CD14-positive monocyte (primary cell): ENCODE results near the gene NR2E1. TPM values are rescaled to one million over a fixed set of nuclear protein-coding genes. Genes with fewer than 3 reads are reported as not detected.

Source experiments
- DNase-seq, 3 donors: peaks; one replicate each; pipeline ENCODE4 v3.0.0-alpha.2; 2011 to 2022
- H2AFZ ChIP-seq: 2 replicates; pipeline ENCODE4 v1.6.0; 2012; ENCODE audit warnings: mild to moderate bottlenecking, low read depth, low read length, inconsistent platforms; ENCODE audit not compliant: insufficient read depth, poor library complexity, severe bottlenecking
- H3K27ac ChIP-seq, 2 donors: 1 replicate in 1 of 2; 2 replicates in 1 of 2; pipeline ENCODE4 v1.5.1; 2012 to 2013; ENCODE audit warnings: low read length in 2 of 2, control low read depth in 1 of 2, inconsistent platforms in 1 of 2, low read depth in 1 of 2, mild to moderate bottlenecking in 1 of 2
- H3K27me3 ChIP-seq, 2 donors: one replicate each; pipeline versions ENCODE4 v1.6.0 to v1.6.1; 2011 to 2013; ENCODE audit warnings: low read length in 2 of 2; ENCODE audit not compliant: control insufficient read depth in 2 of 2, insufficient read depth in 2 of 2
- H3K36me3 ChIP-seq, 2 donors: replicated peaks in 1 of 2; 1 replicate in 1 of 2; 2 replicates in 1 of 2; pipeline versions ENCODE4 v1.5.1 to v1.6.1; 2012 to 2013; ENCODE audit warnings: low read length in 2 of 2, control low read depth in 1 of 2, inconsistent platforms in 1 of 2, mild to moderate bottlenecking in 1 of 2; ENCODE audit not compliant: insufficient read depth in 2 of 2, control insufficient read depth in 1 of 2
- H3K4me1 ChIP-seq, 2 donors: 1 replicate in 1 of 2; 2 replicates in 1 of 2; pipeline versions ENCODE4 v1.5.1 to v1.6.1; 2012 to 2013; ENCODE audit warnings: low read length in 2 of 2, control low read depth in 1 of 2, inconsistent platforms in 1 of 2, mild to moderate bottlenecking in 1 of 2, moderate library complexity in 1 of 2; ENCODE audit not compliant: insufficient read depth in 2 of 2, control insufficient read depth in 1 of 2
- H3K4me2 ChIP-seq: replicated peaks from 2 replicates; pipeline ENCODE3; 2012; ENCODE audit warnings: low read length, moderate library complexity, mild to moderate bottlenecking; ENCODE audit not compliant: poor library complexity, severe bottlenecking; ENCODE audit errors: extremely low read depth
- H3K4me3 ChIP-seq, 3 experiments: fragments of 200-600 bp in 1 of 3; sonication (generic) in 1 of 3; replicated peaks in 1 of 3; 1 replicate in 2 of 3; 2 replicates in 1 of 3; pipeline ENCODE4 v1.5.1; 2011 to 2013; ENCODE audit warnings: low read length in 3 of 3, mild to moderate bottlenecking in 3 of 3, control low read depth in 2 of 3, low read depth in 2 of 3, inconsistent platforms in 1 of 3, moderate library complexity in 1 of 3
- H3K79me2 ChIP-seq: 2 replicates; pipeline ENCODE4 v1.6.0; 2012; ENCODE audit warnings: mild to moderate bottlenecking, control low read depth, inconsistent platforms, low read length, moderate library complexity; ENCODE audit not compliant: insufficient read depth
- H3K9ac ChIP-seq: 2 replicates; pipeline ENCODE4 v1.6.0; 2017; ENCODE audit warnings: low read length, mild to moderate bottlenecking; ENCODE audit not compliant: insufficient read depth, poor library complexity, severe bottlenecking
- H3K9me3 ChIP-seq, 2 donors: replicated peaks in 1 of 2; 1 replicate in 1 of 2; 2 replicates in 1 of 2; pipeline versions ENCODE4 v1.5.1 to v1.6.1; 2012 to 2013; ENCODE audit warnings: low read length in 2 of 2, control low read depth in 1 of 2; ENCODE audit not compliant: control insufficient read depth in 1 of 2, insufficient read depth in 1 of 2
- H4K20me1 ChIP-seq: 2 replicates; pipeline ENCODE4 v1.6.0; 2012; ENCODE audit warnings: mild to moderate bottlenecking, low read length, control low read depth, moderate library complexity; ENCODE audit not compliant: insufficient read depth
- H3K27ac Mint-ChIP-seq, 7 donors: one replicate each; pipeline ENCODE4 v1.8.0; 2020; ENCODE audit warnings: mild to moderate bottlenecking in 7 of 7, mixed read lengths in 7 of 7, moderate library complexity in 6 of 7, inconsistent platforms in 2 of 7
- H3K27me3 Mint-ChIP-seq, 3 donors: one replicate each; pipeline ENCODE4 v1.8.0; 2021 to 2022; ENCODE audit warnings: low read depth in 3 of 3, mild to moderate bottlenecking in 3 of 3, mixed read lengths in 3 of 3, moderate library complexity in 3 of 3, inconsistent platforms in 1 of 3
- H3K36me3 Mint-ChIP-seq, 2 donors: one replicate each; pipeline ENCODE4 v1.8.0; 2020; ENCODE audit warnings: mixed read lengths in 2 of 2, inconsistent platforms in 1 of 2, mild to moderate bottlenecking in 1 of 2
- H3K4me1 Mint-ChIP-seq: one replicate; pipeline ENCODE4 v1.8.0; 2020; ENCODE audit warnings: mild to moderate bottlenecking, mixed read lengths
- H3K4me3 Mint-ChIP-seq, 2 donors: one replicate each; pipeline ENCODE4 v1.8.0; 2020; ENCODE audit warnings: mild to moderate bottlenecking in 2 of 2, mixed read lengths in 2 of 2, moderate library complexity in 1 of 2
- H3K9me3 Mint-ChIP-seq, 7 donors: one replicate each; pipeline ENCODE4 v1.8.0; 2020 to 2022; ENCODE audit warnings: mixed read lengths in 7 of 7, mild to moderate bottlenecking in 6 of 7, moderate library complexity in 6 of 7, inconsistent platforms in 2 of 7
- CTCF ChIP-seq: fragments of 200-600 bp; IDR thresholded peaks from one replicate; pipeline ENCODE4 v1.8.0; 2022; ENCODE audit warnings: antibody characterized with exemption, mild to moderate bottlenecking
- WGBS: methylation state at CpG from one replicate; pipeline ENCODE4 v1.1.5; 2013; ENCODE audit warnings: missing lambda C conversion rate; ENCODE audit not compliant: insufficient coverage; 5-methylcytosine and 5-hydroxymethylcytosine counted together
- intact Hi-C, 2 donors: fragments of 100-400 bp; cut with micrococcal nuclease; formaldehyde crosslinking; loops; one replicate each; pipeline versions ENCODE4 v1.15.0 to v1.15.1; 2023
- polyA plus RNA-seq, 3 donors: library from polyadenylated mRNA; depleted of rRNA in 1 of 3; unstranded in 2 of 3; stranded (reverse) in 1 of 3; fragments of 300-500 nt in 2 of 3; fragments of >200 nt in 1 of 3; fragmentation: Illumina TruSeq in 2 of 3; gene quantifications; 1 replicate in 2 of 3; 2 replicates in 1 of 3; pipeline ENCODE4 v1.2.3, GENCODE V29; 2012 to 2021

Gene NR2E1
- polyA plus RNA-seq, 3 donors: not detected

DNA sequence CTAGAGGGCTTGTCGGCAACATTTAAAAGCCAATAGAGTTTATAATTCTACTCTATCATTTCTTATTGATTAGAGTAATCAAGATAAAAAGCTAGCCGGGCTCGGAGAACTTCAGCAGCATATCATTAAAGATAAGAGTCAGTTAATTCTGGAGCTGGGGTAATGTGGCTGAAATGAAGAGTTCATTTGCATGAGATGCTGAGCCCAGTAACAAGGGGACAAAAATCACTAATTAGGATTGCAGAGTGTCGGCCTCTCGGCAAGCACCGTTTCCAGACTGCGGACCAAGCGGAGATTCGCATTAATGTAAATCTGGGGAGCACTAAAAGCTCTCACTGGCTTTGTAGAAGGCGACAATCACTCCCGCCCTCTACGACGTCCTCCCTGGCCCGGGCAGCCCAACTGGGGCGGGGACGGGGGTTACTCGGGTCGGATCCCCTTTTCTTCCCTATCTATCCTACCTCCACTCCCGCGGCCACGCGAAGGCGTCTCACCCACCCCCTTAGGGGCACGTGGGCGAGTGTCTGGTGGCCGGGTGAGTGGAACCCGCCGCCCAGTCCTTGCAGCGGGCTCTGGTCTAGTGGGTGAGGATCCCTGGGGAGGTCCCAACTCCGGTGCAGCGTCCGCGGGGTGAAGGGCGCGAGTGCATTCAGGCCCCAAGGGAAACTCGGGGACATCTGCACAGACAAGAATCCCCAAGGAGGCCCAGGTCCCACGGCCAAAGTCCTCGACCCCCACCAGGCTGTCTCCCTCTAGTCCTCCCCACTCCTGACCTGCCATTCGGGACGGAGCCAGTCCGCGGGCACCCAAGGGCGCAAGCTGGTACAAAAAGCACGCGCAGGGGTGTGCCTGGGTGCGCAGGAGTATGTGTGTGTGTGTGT lies 49.0 kb upstream of the NR2E1 start:
- TF ChIP-seq CTCF: no peak
- WGBS: 9% methylated on average over 34 of the region's 46 CpGs
- Mint-ChIP-seq H3K4me1 (peaks cover 62% of the 10 kb centered on the region), H3K36me3 (peaks cover 23 to 30% of the 10 kb centered on the region in 2 donors), H3K27ac (peak overlapping the region in 1 of 7 donors; percentile 13), H3K9me3 (peaks cover 2 to 58% (median 32%) of the 10 kb centered on the region in 7 donors), H3K27me3 (peaks cover 96 to 99% (median 98%) of the 10 kb centered on the region in 3 donors), H3K4me3 (peak overlapping the region; percentile 89 to 99)
- Histone ChIP-seq H3K27me3 (peaks cover 90 to 97% of the 10 kb centered on the region in 2 donors), H3K27ac (no peak overlapping the region), H3K4me1 (peaks cover 49 to 61% of the 10 kb centered on the region in 2 donors), H3K9me3 (peaks cover 0 to 31% of the 10 kb centered on the region in 2 donors), H3K79me2 (no peaks in the 10 kb centered on the region), H4K20me1 (no peaks in the 10 kb centered on the region), H2AFZ (no peak overlapping the region), H3K9ac (no peak overlapping the region), H3K4me3 (peak overlapping the region in 1 of 3 experiments; percentile 92), H3K36me3 (no peaks in the 10 kb centered on the region), H3K4me2 (peak overlapping the region; percentile 86)
- intact Hi-C loops: loop anchor here in 1 of 2 donors (10.0 kb wide), 1 partner anchor 408 kb away; no protein-coding TSS in a partner anchor
- no peak for DNase-seq

- peak overlapping the region; percentile 84 for H2AFZ ChIP-seq
- Mint-ChIP-seq H3K4me1 (peaks cover 63% of the 10 kb centered on the region), H3K9me3 (peaks cover 2 to 58% (median 34%) of the 10 kb centered on the region in 7 donors), H3K36me3 (peaks cover 23 to 32% of the 10 kb centered on the region in 2 donors), H3K4me3 (peak overlapping the region; percentile 89 to 99), H3K27me3 (peaks cover 96 to 99% (median 98%) of the 10 kb centered on the region in 3 donors), H3K27ac (no peak overlapping the region)
- H3K4me3 ChIP-seq: peak overlapping the region; percentile 76 to 92 (median 79)
- H3K27me3 ChIP-seq: peaks cover 89 to 97% of the 10 kb centered on the region in 2 donors
- DNase-seq: peak; percentile 49 to 59 (median 58)
- peaks cover 0 to 31% of the 10 kb centered on the region in 2 donors for H3K9me3 ChIP-seq
- H3K4me2 ChIP-seq: peak overlapping the region; percentile 86
- no peak for TF ChIP-seq CTCF
- no peaks in the 10 kb centered on the region for H3K79me2 ChIP-seq
- H3K4me1 ChIP-seq: peaks cover 49 to 61% of the 10 kb centered on the region in 2 donors
- intact Hi-C loops: loop anchor here in 1 of 2 donors (10.0 kb wide), 1 partner anchor 407 kb away; no protein-coding TSS in a partner anchor
- no peaks in the 10 kb centered on the region for H3K36me3 ChIP-seq
- no peaks in the 10 kb centered on the region for H4K20me1 ChIP-seq
- peak overlapping the region; percentile 47 for H3K9ac ChIP-seq
- no peak overlapping the region for H3K27ac ChIP-seq
- WGBS: under 1% methylated on average over 55 of the region's 72 CpGs
Observed at GRCh38 chr6:108117427-108118358, 48.1 kb upstream of the NR2E1 start.
